HepG2 (cell line): ENCODE results near the gene SUSD6. TPM values are rescaled to one million over a fixed set of nuclear protein-coding genes. Genes with fewer than 3 reads are reported as not detected.

ENCODE experiments used
- ATAC-seq: fragments of 200-7000 bp; cut with Tn5 transposase; 3 replicates; pipeline ENCODE4 v1.9.1; 2020; ENCODE audit warnings: mild to moderate bottlenecking, moderate library complexity
- BruUV-seq: library from RNA; stranded (reverse); fragments of 400-500 nt; replicated peaks from 2 replicates; lab custom pipeline; 2021; lab: Mats Ljungman, UMichigan
- CTCF ChIA-PET: fragments of 300-600 bp; formaldehyde crosslinking; extraction: SDS; loops from one replicate; lab custom pipeline; 2021; ENCODE audit warnings: low total read pairs, inconsistent platforms, low intra/inter-chr PET ratio; lab: Yijun Ruan, JAX
- POLR2A ChIA-PET: fragments of 350-600 bp; sonication (Branson Sonifier 250); formaldehyde crosslinking; loops from one replicate; lab custom pipeline; 2020; ENCODE audit warnings: antibody characterized with exemption, inconsistent platforms; lab: Yijun Ruan, JAX
- DNase-seq: peaks from one replicate; pipeline ENCODE4 v3.0.0-alpha.2; 2015; ENCODE audit warnings: low spot score
- FAIRE-seq: peaks from 3 replicates; lab custom pipeline; 2011; peaks lifted over from hg19 to GRCh38; lab: Jason Lieb, UNC
- H2AFZ ChIP-seq: one replicate; pipeline ENCODE4 v1.6.1; 2011; ENCODE audit warnings: low read length, inconsistent platforms
- H3K27ac ChIP-seq: fragments of 300-600 bp; 3 replicates; pipeline ENCODE4 v1.8.0; 2011; ENCODE audit warnings: mixed run types, mild to moderate bottlenecking, mixed read lengths, low read length, inconsistent platforms; ENCODE audit not compliant: insufficient read depth; ENCODE audit errors: extremely low read length
- H3K27me3 ChIP-seq, 2 experiments: fragments of 200-600 bp in 1 of 2; 2 replicates in 1 of 2; 3 replicates in 1 of 2; pipeline versions ENCODE4 v1.6.0 to v1.8.0; 2011; ENCODE audit warnings: low read length in 2 of 2, mild to moderate bottlenecking in 2 of 2, moderate library complexity in 2 of 2, inconsistent platforms in 1 of 2; ENCODE audit not compliant: insufficient read depth in 2 of 2, control insufficient read depth in 1 of 2
- H3K36me3 ChIP-seq, 2 experiments: fragments of 200-600 bp in 1 of 2; replicated peaks in 1 of 2; 2 replicates in 1 of 2; 3 replicates in 1 of 2; pipeline versions ENCODE4 v1.5.1 to v1.8.0; 2011; ENCODE audit warnings: low read length in 2 of 2, inconsistent platforms in 1 of 2; ENCODE audit not compliant: insufficient read depth in 2 of 2, control insufficient read depth in 1 of 2
- H3K4me1 ChIP-seq: 2 replicates; pipeline ENCODE4 v1.5.1; 2012; ENCODE audit warnings: low read length, inconsistent platforms; ENCODE audit not compliant: insufficient read depth
- H3K4me2 ChIP-seq: 2 replicates; pipeline ENCODE4 v1.6.0; 2011; ENCODE audit warnings: low read depth, low read length, inconsistent platforms
- H3K4me3 ChIP-seq, 3 experiments: fragments of 200-600 bp in 1 of 3; sonication (generic), shearing (Covaris generic) in 1 of 3; replicated peaks in 1 of 3; 2 replicates each; pipeline ENCODE4 v1.5.1; 2011 to 2016; ENCODE audit warnings: low read length in 3 of 3, inconsistent platforms in 2 of 3, low read depth in 2 of 3, mild to moderate bottlenecking in 2 of 3, control low read depth in 1 of 3, mixed read lengths in 1 of 3; ENCODE audit not compliant: insufficient read depth in 1 of 3
- H3K79me2 ChIP-seq: one replicate; pipeline ENCODE4 v1.6.1; 2011; ENCODE audit warnings: low read length, inconsistent platforms; ENCODE audit not compliant: insufficient read depth
- H3K9ac ChIP-seq: 2 replicates; pipeline ENCODE4 v1.6.0; 2011; ENCODE audit warnings: mild to moderate bottlenecking, low read depth, low read length, inconsistent platforms; ENCODE audit not compliant: insufficient read depth
- H3K9me3 ChIP-seq: 2 replicates; pipeline ENCODE4 v1.5.1; 2012; ENCODE audit warnings: mild to moderate bottlenecking, low read length
- H4K20me1 ChIP-seq: 2 replicates; pipeline ENCODE4 v1.6.0; 2011; ENCODE audit warnings: inconsistent platforms, mild to moderate bottlenecking, low read length, moderate library complexity; ENCODE audit not compliant: insufficient read depth
- AKAP8 ChIP-seq: sonication (generic); formaldehyde crosslinking; IDR thresholded peaks from 2 replicates; pipeline ENCODE4 v1.5.1; 2020; ENCODE audit warnings: mild to moderate bottlenecking, missing genetic modification reagents
- EHMT2 ChIP-seq: fragments of 200-600 bp; sonication (generic); IDR thresholded peaks from 2 replicates; pipeline ENCODE4 v1.7.0; 2017; ENCODE audit warnings: antibody characterized with exemption, low read depth, low read length, borderline replicate concordance
- GMEB2 ChIP-seq: IDR thresholded peaks from 2 replicates; pipeline ENCODE4 v1.6.1; 2016; ENCODE audit warnings: missing biosample characterization, missing genetic modification reagents, low read depth
- SMAD1 ChIP-seq: sonication (generic); formaldehyde crosslinking; IDR thresholded peaks from 2 replicates; pipeline ENCODE4 v1.4.0; 2020; ENCODE audit warnings: missing genetic modification reagents, low read depth, mild to moderate bottlenecking, borderline replicate concordance
- ZBTB25 ChIP-seq: IDR thresholded peaks from 2 replicates; pipeline ENCODE4 v1.6.1; 2018; ENCODE audit warnings: missing genetic modification reagents
- ZNF224 ChIP-seq: sonication (generic); formaldehyde crosslinking; IDR thresholded peaks from 2 replicates; pipeline ENCODE4 v1.5.0; 2020; ENCODE audit warnings: mild to moderate bottlenecking, missing genetic modification reagents
- WGBS: methylation state at CpG from one replicate; pipeline ENCODE4 v1.1.6; 2017; ENCODE audit warnings: low lambda C conversion rate; 5-methylcytosine and 5-hydroxymethylcytosine counted together
- in situ Hi-C: cut with HindIII; loops from 2 replicates; pipeline ENCODE4 v1.10.0; 2017; ENCODE audit warnings: low pct_unique_long_range_greater_than_20kb; ENCODE audit not compliant: extremely low pct_ligation_motif_present
- intact Hi-C: fragments of 100-400 bp; cut with micrococcal nuclease; formaldehyde crosslinking; loops from one replicate; pipeline ENCODE4 v1.10.0; 2022; ENCODE audit not compliant: unreplicated experiment
- polyA plus RNA-seq, 8 experiments: library from polyadenylated mRNA; depleted of rRNA in 3 of 8; stranded (reverse) in 7 of 8; unstranded in 1 of 8; fragments of >200 nt; fragmentation: Illumina TruSeq in 4 of 8; extraction: Trizol in 4 of 8; gene quantifications; 2 replicates each; pipeline versions ENCODE4 v1.2.1 to v1.2.3, GENCODE V29; 2011 to 2016; ENCODE audit warnings: low read depth in 4 of 8, missing spikeins in 1 of 8, mixed read lengths in 1 of 8; ENCODE audit not compliant: insufficient read depth in 1 of 8
- total RNA-seq, 5 experiments: library from RNA; depleted of rRNA; stranded (reverse); fragments of >200 nt; fragmentation: Illumina TruSeq; extraction: Trizol; gene quantifications; 2 replicates each; pipeline ENCODE4 v1.2.3, GENCODE V29; 2016; ENCODE audit warnings: low read depth in 1 of 5

Gene SUSD6
- total and polyA plus RNA-seq, 2 of the 13 experiments (the other 11 are each of a cell fraction or from before 2014, with no cell fraction given): 7.2 to 7.4 TPM

- intact Hi-C loops (no loop called here), in situ Hi-C loops (no loop called here)
- Histone ChIP-seq H3K4me1 (peaks cover 87% of the 10 kb centered on the region), H3K27ac (peak overlapping the region; percentile 22), H3K4me3 (peak overlapping the region in 1 of 3 experiments; percentile 3; a peak in 1 of 6 replicates), H3K27me3 (no peaks in the 10 kb centered on the region), H2AFZ (peak overlapping the region; percentile 85), H3K9ac (no peak overlapping the region), H4K20me1 (no peaks in the 10 kb centered on the region), H3K4me2 (peak overlapping the region; percentile 55), H3K36me3 (no peaks in the 10 kb centered on the region), H3K9me3 (no peaks in the 10 kb centered on the region), H3K79me2 (no peaks in the 10 kb centered on the region)
- no peak for TF ChIP-seq ZNF224 (CRISPR knock-in tag)
- no peak for TF ChIP-seq GMEB2 (CRISPR knock-in tag)
- TF ChIP-seq SMAD1 (CRISPR knock-in tag): no peak
- no peak for TF ChIP-seq ZBTB25 (CRISPR knock-in tag)
- no peak for TF ChIP-seq AKAP8 (CRISPR knock-in tag)
- TF ChIP-seq EHMT2: 0 out of 2 replicates have a peak, but pooled peaks have one; percentile 21
- peak; percentile 39 for ATAC-seq
- ChIA-PET POLR2A (interaction anchor here (1.0 to 2.6 kb wide), 3 partner anchors 9 to 59 kb away, joined by 6 to 26 read pairs (median 11); partner anchors contain the start of gene SRSF5), CTCF (no interaction called here)
- FAIRE-seq: no peak
- DNase-seq: no peak
- WGBS: 68% methylated on average over 2 of the region's 2 CpGs
- no TSS peak for BruUV-seq
Observed at GRCh38 chr14:69750495-69750894, 139.1 kb downstream of the SUSD6 start.
